ENCODE data around the gene IL23A. TPM values are rescaled to one million over a fixed set of nuclear protein-coding genes. Genes with fewer than 3 reads are reported as not detected.

IL23A gene
- total and polyA plus RNA-seq, 2 of the 13 experiments (the other 11 are each of a cell fraction or from before 2014, with no cell fraction given) = 0.33 to 0.35 TPM

- TF ChIP-seq HNF1B (CRISPR knock-in tag; IDR thresholded peaks at IDR 0.05) (no peak), AHR (CRISPR knock-in tag; IDR thresholded peaks at IDR 0.05) (no peak), GRHL1 (CRISPR knock-in tag; conservative IDR thresholded peaks at IDR 0.05) (no peak), ZNF251 (CRISPR knock-in tag; IDR thresholded peaks at IDR 0.05) (0 out of 2 replicates have a peak, but pooled peaks have one; percentile 60), GATAD1 (CRISPR knock-in tag; IDR thresholded peaks at IDR 0.05) (peak; percentile 62), ZNF563 (CRISPR knock-in tag; IDR thresholded peaks at IDR 0.05) (no peak; the same call in 1 of the 2 replicates), ZNF143 (CRISPR knock-in tag; IDR thresholded peaks at IDR 0.05) (no peak), ZNF317 (CRISPR knock-in tag; IDR thresholded peaks at IDR 0.05) (no peak), TEAD2 (CRISPR knock-in tag; IDR thresholded peaks at IDR 0.05) (no peak), EP300 (IDR thresholded peaks at IDR 0.05; ENCODE audit: low read depth in 2 of 2, low read length in 2 of 2) (0 out of 4 replicates have a peak, but pooled peaks of 1 of the 2 experiments have one; percentile 26), EP300 (CRISPR knock-in tag; IDR thresholded peaks at IDR 0.05; ENCODE audit: borderline replicate concordance) (no peak)
- TF ChIP-seq, protein P1, sequence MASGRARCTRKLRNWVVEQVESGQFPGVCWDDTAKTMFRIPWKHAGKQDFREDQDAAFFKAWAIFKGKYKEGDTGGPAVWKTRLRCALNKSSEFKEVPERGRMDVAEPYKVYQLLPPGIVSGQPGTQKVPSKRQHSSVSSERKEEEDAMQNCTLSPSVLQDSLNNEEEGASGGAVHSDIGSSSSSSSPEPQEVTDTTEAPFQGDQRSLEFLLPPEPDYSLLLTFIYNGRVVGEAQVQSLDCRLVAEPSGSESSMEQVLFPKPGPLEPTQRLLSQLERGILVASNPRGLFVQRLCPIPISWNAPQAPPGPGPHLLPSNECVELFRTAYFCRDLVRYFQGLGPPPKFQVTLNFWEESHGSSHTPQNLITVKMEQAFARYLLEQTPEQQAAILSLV (CRISPR knock-in tag; IDR thresholded peaks at IDR 0.05; ENCODE audit: borderline replicate concordance) = peak; percentile 77; the same call in 1 of the 2 replicates
- TF ChIP-seq, protein P2, sequence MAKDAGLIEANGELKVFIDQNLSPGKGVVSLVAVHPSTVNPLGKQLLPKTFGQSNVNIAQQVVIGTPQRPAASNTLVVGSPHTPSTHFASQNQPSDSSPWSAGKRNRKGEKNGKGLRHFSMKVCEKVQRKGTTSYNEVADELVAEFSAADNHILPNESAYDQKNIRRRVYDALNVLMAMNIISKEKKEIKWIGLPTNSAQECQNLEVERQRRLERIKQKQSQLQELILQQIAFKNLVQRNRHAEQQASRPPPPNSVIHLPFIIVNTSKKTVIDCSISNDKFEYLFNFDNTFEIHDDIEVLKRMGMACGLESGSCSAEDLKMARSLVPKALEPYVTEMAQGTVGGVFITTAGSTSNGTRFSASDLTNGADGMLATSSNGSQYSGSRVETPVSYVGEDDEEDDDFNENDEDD (CRISPR knock-in tag; IDR thresholded peaks at IDR 0.05; ENCODE audit: borderline replicate concordance) = peak; percentile 20; the same call in 1 of the 2 replicates
- TF ChIP-seq, protein P3, sequence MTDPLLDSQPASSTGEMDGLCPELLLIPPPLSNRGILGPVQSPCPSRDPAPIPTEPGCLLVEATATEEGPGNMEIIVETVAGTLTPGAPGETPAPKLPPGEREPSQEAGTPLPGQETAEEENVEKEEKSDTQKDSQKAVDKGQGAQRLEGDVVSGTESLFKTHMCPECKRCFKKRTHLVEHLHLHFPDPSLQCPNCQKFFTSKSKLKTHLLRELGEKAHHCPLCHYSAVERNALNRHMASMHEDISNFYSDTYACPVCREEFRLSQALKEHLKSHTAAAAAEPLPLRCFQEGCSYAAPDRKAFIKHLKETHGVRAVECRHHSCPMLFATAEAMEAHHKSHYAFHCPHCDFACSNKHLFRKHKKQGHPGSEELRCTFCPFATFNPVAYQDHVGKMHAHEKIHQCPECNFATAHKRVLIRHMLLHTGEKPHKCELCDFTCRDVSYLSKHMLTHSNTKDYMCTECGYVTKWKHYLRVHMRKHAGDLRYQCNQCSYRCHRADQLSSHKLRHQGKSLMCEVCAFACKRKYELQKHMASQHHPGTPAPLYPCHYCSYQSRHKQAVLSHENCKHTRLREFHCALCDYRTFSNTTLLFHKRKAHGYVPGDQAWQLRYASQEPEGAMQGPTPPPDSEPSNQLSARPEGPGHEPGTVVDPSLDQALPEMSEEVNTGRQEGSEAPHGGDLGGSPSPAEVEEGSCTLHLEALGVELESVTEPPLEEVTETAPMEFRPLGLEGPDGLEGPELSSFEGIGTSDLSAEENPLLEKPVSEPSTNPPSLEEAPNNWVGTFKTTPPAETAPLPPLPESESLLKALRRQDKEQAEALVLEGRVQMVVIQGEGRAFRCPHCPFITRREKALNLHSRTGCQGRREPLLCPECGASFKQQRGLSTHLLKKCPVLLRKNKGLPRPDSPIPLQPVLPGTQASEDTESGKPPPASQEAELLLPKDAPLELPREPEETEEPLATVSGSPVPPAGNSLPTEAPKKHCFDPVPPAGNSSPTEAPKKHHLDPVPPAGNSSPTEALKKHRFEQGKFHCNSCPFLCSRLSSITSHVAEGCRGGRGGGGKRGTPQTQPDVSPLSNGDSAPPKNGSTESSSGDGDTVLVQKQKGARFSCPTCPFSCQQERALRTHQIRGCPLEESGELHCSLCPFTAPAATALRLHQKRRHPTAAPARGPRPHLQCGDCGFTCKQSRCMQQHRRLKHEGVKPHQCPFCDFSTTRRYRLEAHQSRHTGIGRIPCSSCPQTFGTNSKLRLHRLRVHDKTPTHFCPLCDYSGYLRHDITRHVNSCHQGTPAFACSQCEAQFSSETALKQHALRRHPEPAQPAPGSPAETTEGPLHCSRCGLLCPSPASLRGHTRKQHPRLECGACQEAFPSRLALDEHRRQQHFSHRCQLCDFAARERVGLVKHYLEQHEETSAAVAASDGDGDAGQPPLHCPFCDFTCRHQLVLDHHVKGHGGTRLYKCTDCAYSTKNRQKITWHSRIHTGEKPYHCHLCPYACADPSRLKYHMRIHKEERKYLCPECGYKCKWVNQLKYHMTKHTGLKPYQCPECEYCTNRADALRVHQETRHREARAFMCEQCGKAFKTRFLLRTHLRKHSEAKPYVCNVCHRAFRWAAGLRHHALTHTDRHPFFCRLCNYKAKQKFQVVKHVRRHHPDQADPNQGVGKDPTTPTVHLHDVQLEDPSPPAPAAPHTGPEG (CRISPR knock-in tag; IDR thresholded peaks at IDR 0.05) = no peak
Observed at GRCh38 chr12:56299853-56300643, 38.6 kb upstream of the IL23A start, which contains the start of gene CS (continued).

Data from HepG2 (cell line).